Keratinocyte (primary cell): ENCODE measurements around the gene GP1BB.

Experiments
- CTCF ChIP-seq, 3 experiments: IDR thresholded peaks in 1 of 3; conservative IDR thresholded peaks in 1 of 3; optimal IDR thresholded peaks in 1 of 3; 2 replicates in 2 of 3; 3 replicates in 1 of 3; pipeline versions ENCODE3 to v1.5.1; 2011; ENCODE audit warnings: low read length in 3 of 3, mild to moderate bottlenecking in 3 of 3, moderate library complexity in 2 of 3, control low read depth in 1 of 3, inconsistent platforms in 1 of 3; ENCODE audit not compliant: insufficient read depth in 2 of 3; ENCODE audit errors: extremely low read depth in 1 of 3
- EZH2 ChIP-seq: IDR thresholded peaks from one replicate; pipeline ENCODE4 v1.6.1; 2012; ENCODE audit warnings: inconsistent platforms, mild to moderate bottlenecking, low read length, moderate library complexity

- TF ChIP-seq CTCF (optimal IDR thresholded peaks at IDR 0.05 in 1 of 3, IDR thresholded peaks at IDR 0.05 in 1 of 3, conservative IDR thresholded peaks at IDR 0.05 in 1 of 3; ENCODE audit: extremely low read depth in 1 of 3, insufficient read depth in 2 of 3, low read length in 3 of 3) (no peak), EZH2 (no peak)
Observed at GRCh38 chr22:19674129-19674928, 49.0 kb upstream of the GP1BB start.
